ENCODE measurements around the gene MYB. TPM values are rescaled to one million over a fixed set of nuclear protein-coding genes. Genes with fewer than 3 reads are reported as not detected.
A peak's percentile ranks its signal among the peaks of the same experiment; 100 is the strongest.

MYB gene
- total RNA-seq, 2 experiments from 2014 or later = 36.6 to 37.2 TPM

DNA sequence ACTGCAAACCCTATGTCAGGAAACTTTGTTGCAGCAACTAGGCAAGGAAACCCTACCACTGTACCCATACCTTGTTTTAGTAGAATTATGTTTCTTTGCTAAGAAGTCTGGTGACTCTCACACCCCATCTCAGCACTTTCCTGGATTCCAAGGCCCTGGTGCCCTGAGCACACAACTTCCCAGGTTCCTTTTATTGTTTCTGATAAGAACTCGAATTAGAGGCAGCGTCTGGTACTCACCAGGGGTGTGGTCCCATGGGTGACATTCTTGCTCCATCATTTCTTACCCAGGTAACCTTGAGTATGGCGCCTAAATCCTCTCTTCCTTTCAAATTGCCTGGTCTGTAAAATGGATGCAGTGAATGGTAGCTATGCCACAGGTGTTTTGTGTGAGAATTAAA is 34.1 kb downstream of the MYB start:
- Mint-ChIP-seq H3K4me3 (no peak overlapping the region), H3K9me3 (no peaks in the 10 kb centered on the region), H3K27ac (no peak overlapping the region), H3K27me3 (no peaks in the 10 kb centered on the region), H3K4me1 (peaks cover 23% of the 10 kb centered on the region), H3K36me3 (peaks cover 64% of the 10 kb centered on the region)
- no peak for DNase-seq

DNA sequence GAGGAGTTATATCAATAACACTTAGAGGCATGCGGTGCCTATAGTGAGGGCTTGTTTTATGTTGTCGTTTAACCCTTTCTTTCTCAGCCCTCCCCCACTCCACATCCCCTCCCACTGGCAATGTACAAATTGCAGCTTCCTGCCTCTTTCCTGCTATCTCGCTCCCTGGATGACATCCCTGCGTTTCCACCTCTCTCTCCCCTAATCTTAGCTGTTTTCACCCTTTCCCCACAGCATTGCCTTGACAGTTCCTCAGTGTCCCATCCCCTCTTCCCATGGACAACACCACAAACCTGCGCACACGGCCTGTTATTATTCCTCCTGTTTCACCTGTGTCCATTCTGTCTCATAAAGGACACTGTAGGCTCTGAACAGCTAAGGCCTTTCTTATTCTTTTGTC is 34.5 kb downstream of the MYB start:
- DNase-seq = no peak
- Mint-ChIP-seq H3K4me1 (peaks cover 20% of the 10 kb centered on the region), H3K27me3 (no peaks in the 10 kb centered on the region), H3K36me3 (peaks cover 63% of the 10 kb centered on the region), H3K27ac (peak overlapping the region; percentile 18), H3K9me3 (no peaks in the 10 kb centered on the region), H3K4me3 (no peak overlapping the region)

DNA sequence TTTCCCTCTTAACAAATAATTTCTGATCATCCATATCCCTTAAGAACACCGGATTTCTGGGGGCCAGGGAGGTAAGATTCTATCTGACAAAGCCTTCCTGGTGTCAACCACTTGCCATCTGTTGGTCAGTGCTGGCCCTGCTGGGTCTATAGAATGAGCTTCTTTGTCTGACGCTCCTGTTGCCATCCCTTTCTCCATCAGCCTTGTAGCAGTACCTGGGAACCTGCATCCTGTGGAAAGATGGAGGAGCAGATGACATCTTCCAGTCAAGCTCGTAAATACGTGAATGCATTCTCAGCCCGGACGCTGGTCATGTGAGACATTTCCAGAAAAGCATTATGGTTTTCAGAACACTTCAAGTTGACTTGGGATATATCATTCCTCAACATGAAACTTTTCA is 36.6 kb downstream of the MYB start:
- no peaks in the 10 kb centered on the region for H3K9me3 Mint-ChIP-seq
- no peaks in the 10 kb centered on the region for H3K27me3 Mint-ChIP-seq
- no peak overlapping the region for H3K27ac Mint-ChIP-seq
- H3K4me1 Mint-ChIP-seq = peaks cover 6% of the 10 kb centered on the region
- DNase-seq = no peak
- H3K36me3 Mint-ChIP-seq = peaks cover 53% of the 10 kb centered on the region
- no peak overlapping the region for H3K4me3 Mint-ChIP-seq

DNA sequence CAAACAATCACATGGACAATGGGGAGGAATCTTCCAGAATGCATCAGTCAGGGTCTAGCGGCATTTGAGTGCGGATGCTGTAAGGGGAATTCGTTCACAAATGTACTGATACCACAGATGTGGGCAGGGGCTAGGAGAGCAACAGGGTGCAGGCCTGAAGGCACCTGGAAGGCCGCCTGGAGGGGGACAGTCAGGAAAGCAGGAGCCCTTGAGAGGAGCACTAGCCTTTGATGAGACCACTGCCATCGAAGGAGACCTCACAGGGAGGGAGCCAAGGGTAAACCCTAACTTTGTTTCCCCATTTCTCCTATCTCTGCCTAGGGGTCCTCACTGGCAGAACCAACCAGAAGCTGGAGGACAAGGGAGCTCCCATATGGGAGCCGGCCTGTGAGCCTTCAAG is 38.2 kb downstream of the MYB start:
- Mint-ChIP-seq H3K27me3 (no peaks in the 10 kb centered on the region), H3K4me3 (no peak overlapping the region), H3K36me3 (peaks cover 51% of the 10 kb centered on the region), H3K4me1 (peaks cover 9% of the 10 kb centered on the region), H3K27ac (no peak overlapping the region), H3K9me3 (no peaks in the 10 kb centered on the region)
- DNase-seq = no peak

GRCh38 chr6:135221042-135221441 is 39.9 kb downstream of the MYB start:
- no peak for DNase-seq
- Mint-ChIP-seq H3K4me1 (peaks cover 9% of the 10 kb centered on the region), H3K27ac (no peak overlapping the region), H3K27me3 (no peaks in the 10 kb centered on the region), H3K36me3 (peaks cover 44% of the 10 kb centered on the region), H3K9me3 (no peaks in the 10 kb centered on the region), H3K4me3 (no peak overlapping the region)

- Mint-ChIP-seq H3K4me1 (peaks cover 9% of the 10 kb centered on the region), H3K36me3 (peaks cover 42% of the 10 kb centered on the region), H3K27me3 (no peaks in the 10 kb centered on the region), H3K27ac (no peak overlapping the region), H3K9me3 (no peaks in the 10 kb centered on the region), H3K4me3 (no peak overlapping the region)
- DNase-seq = no peak
Measured at GRCh38 chr6:135221505-135221904, 40.4 kb downstream of the MYB start.

DNA sequence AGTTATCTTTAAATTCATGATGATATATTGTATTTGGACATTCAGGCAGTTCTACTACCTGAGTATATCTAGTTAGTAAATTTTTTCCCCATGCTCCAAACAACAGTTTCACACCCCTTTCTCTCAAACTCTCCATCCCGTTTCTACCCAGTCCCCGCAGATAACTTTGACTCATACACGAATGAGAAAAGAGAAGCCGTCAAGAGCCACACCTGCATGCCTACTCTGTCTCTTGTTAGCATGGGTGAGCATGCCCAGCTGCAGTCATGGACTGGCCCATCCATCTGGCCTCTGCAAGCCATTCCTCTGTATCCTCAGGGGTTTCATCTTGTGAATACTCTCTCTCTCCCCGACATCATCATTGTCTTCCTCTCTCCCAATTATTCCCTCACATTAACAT is 41.5 kb downstream of the MYB start:
- H3K27me3 Mint-ChIP-seq = no peaks in the 10 kb centered on the region
- H3K9me3 Mint-ChIP-seq = no peaks in the 10 kb centered on the region
- DNase-seq = no peak
- H3K27ac Mint-ChIP-seq = no peak overlapping the region
- H3K4me1 Mint-ChIP-seq = peaks cover 18% of the 10 kb centered on the region
- H3K36me3 Mint-ChIP-seq = peaks cover 32% of the 10 kb centered on the region
- no peak overlapping the region for H3K4me3 Mint-ChIP-seq

DNA sequence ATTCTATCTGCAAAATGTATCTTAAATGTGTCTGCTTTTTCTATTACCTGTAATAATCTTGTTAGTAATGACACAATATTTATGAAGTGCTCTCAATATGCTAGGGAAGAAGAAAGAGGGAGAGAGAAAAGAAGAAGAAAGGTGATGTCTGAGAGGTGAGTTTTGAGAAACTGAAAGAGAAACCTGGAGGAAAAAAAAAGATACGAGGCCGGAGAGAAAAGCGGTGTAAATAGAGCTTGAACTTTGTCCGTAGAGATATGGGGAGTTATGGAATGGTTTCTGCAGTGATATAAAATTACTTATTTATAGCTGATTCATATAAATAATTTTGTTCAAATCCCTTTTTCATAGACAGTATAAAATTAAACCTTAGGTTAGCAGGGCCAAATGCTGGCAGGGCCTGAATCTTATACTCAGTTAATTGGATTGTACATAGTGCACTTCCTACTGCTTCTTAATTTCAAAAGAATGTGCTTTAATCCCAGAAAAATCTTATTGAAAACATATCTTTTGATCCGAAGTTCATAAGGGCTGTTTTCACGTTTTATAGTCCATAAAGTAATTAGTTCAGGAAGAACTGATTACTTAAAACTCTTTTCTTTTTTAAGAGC is 43.0 kb downstream of the MYB start:
- H3K4me1 Mint-ChIP-seq = peaks cover 18% of the 10 kb centered on the region
- peak overlapping the region; percentile 49 for H3K27ac Mint-ChIP-seq
- H3K27me3 Mint-ChIP-seq = no peaks in the 10 kb centered on the region
- DNase-seq = no peak
- no peaks in the 10 kb centered on the region for H3K9me3 Mint-ChIP-seq
- peaks cover 25% of the 10 kb centered on the region for H3K36me3 Mint-ChIP-seq
- peak overlapping the region; percentile 66 for H3K4me3 Mint-ChIP-seq

DNA sequence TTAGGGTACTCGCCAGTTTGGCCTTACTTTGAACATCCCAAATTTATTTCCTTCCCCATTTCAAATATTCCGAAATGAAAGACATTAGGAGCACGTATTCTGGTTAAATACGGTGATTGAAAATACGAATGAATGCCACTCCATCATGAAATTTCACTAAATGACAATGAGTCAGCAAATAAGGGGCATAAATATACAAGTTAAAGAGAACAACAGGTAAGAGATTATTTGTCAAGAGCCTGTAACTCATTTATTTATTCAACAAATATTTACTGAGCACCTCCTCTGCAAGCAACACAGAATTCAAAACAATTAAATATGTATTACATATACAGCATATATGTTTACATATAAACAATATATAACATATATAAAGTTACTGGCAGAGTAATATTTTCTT is 44.8 kb downstream of the MYB start:
- Mint-ChIP-seq H3K9me3 (no peaks in the 10 kb centered on the region), H3K4me1 (peaks cover 18% of the 10 kb centered on the region), H3K27me3 (no peaks in the 10 kb centered on the region), H3K27ac (no peak overlapping the region), H3K4me3 (no peak overlapping the region), H3K36me3 (peaks cover 15% of the 10 kb centered on the region)
- DNase-seq = no peak

DNA sequence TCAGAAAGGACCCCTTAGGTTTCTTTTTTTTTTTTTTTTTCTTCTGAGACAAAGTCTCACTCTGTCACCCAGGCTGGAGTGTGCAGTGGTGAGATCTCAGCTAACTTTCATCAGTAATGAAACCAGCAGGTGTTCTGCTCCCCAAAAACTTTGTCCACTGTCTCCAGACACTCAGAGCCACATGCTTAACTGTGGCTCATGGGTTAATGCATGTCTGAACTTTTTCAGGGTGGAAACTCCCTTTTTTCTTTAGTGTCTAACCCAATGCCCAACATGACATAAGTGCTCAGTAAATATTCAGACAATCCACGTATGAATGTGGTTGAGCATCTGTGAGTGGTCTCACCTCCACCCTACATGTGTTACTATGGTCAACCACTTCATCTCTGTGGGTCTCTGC is 45.4 kb downstream of the MYB start:
- Mint-ChIP-seq H3K4me1 (peaks cover 21% of the 10 kb centered on the region), H3K36me3 (peaks cover 15% of the 10 kb centered on the region), H3K27ac (no peak overlapping the region), H3K4me3 (no peak overlapping the region), H3K9me3 (no peaks in the 10 kb centered on the region), H3K27me3 (no peaks in the 10 kb centered on the region)
- no peak for DNase-seq

DNA sequence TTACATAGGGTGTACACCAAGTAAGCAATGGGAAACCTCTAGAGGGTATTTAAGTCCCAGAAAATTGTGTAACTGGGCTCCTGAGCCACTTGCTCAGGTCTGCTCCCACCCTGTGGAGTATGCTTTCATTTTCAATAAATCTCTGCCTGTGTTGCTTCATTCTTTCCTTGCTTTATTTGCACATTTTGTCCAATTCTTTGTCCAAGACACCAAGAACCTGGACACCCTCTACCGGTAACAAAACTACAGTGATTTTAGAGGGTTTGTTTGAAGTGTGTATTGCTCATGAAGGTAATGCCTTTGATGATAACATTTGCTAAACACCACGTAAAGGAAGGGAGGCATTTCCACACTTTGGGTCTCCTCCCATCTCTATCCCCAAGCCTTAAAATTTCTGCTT is 46.2 kb downstream of the MYB start:
- Mint-ChIP-seq H3K27ac (no peak overlapping the region), H3K4me1 (peaks cover 23% of the 10 kb centered on the region), H3K9me3 (no peaks in the 10 kb centered on the region), H3K36me3 (peaks cover 13% of the 10 kb centered on the region), H3K4me3 (no peak overlapping the region), H3K27me3 (no peaks in the 10 kb centered on the region)
- no peak for DNase-seq

DNA sequence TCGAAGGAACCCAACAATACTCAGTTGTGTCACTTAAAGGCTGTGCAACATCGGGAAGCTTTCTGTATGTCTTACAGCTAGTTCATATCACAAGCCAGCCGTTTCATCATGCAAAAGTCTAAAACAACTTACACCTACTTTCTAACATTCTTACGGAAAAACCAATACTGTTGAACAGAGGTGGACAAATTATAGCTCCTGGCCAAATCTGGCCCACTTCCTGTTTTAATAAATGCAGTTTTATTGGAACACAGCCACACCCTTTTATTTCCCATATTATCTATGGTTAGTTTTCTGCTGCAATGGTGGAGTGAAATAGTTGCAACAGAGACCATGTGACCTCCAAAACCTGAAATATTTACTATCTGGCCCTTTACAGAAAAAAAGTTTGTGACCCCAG is 46.6 kb downstream of the MYB start:
- Mint-ChIP-seq H3K4me1 (peaks cover 23% of the 10 kb centered on the region), H3K27me3 (no peaks in the 10 kb centered on the region), H3K4me3 (no peak overlapping the region), H3K9me3 (no peaks in the 10 kb centered on the region), H3K27ac (no peak overlapping the region), H3K36me3 (peaks cover 10% of the 10 kb centered on the region)
- no peak for DNase-seq

GRCh38 chr6:135228486-135228885 is 47.4 kb downstream of the MYB start:
- H3K36me3 Mint-ChIP-seq = peaks cover 4% of the 10 kb centered on the region
- H3K27me3 Mint-ChIP-seq = no peaks in the 10 kb centered on the region
- H3K27ac Mint-ChIP-seq = no peak overlapping the region
- no peak for DNase-seq
- H3K4me1 Mint-ChIP-seq = peaks cover 20% of the 10 kb centered on the region
- H3K4me3 Mint-ChIP-seq = no peak overlapping the region
- H3K9me3 Mint-ChIP-seq = no peaks in the 10 kb centered on the region

DNA sequence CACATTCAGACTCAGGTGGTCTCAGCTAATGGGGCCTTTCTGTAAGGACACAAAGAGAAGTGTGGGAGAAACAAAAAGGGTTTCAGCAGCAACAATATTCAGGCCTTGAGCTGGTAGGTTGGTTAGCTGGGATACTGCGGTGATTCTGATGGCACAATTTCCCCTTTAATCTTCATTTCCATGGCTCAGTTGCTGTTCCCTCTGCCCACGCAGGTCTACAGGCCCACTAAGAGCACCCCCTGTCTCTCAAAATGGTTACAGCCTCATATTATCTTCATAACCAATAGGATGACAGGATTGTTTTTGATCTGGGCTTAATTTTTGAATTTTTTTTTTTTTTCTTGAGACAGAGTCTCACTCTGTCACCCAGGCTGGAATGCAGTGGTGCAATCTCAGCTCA is 48.9 kb downstream of the MYB start:
- no peaks in the 10 kb centered on the region for H3K27me3 Mint-ChIP-seq
- no peaks in the 10 kb centered on the region for H3K9me3 Mint-ChIP-seq
- H3K4me3 Mint-ChIP-seq = no peak overlapping the region
- H3K36me3 Mint-ChIP-seq = peaks cover 2% of the 10 kb centered on the region
- no peak for DNase-seq
- peaks cover 19% of the 10 kb centered on the region for H3K4me1 Mint-ChIP-seq
- H3K27ac Mint-ChIP-seq = no peak overlapping the region

DNA sequence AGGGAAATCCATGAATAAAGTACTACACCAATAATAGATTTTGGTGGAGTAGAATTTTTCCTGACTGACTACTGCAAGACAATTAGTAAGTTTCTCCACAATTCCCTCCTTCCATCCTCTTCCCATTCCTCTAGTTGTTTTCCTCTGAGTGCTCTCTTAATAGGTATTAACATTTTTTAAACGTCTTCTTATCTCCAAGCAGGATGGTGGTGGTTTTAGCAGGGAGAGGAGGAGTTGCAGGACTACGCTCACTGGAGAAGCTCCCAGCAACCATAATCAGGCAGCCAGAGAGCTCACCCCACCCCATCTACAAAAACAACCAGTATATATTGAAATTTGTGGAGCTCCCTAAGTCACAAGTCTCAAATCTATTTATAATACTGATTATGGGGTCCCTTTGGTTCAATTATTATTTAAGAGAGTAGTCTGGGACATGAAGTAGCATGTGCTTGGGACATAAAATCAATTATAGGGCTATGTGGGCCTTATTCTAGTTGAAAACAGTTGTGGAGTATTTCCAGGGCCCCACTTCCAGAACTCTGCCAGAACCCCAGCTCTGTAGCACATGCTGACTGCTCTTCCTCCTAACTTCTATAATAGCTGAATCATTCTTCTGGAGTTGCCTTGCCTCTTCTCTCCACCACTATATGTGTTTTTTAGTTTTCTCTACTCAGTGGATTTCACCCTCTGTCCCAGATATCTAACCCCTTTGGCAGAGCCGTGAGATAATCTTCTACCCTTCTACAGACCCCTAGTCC is 49.8 kb downstream of the MYB start:
- DNase-seq = no peak
- Mint-ChIP-seq H3K27ac (no peak overlapping the region), H3K4me1 (peaks cover 19% of the 10 kb centered on the region)

DNA sequence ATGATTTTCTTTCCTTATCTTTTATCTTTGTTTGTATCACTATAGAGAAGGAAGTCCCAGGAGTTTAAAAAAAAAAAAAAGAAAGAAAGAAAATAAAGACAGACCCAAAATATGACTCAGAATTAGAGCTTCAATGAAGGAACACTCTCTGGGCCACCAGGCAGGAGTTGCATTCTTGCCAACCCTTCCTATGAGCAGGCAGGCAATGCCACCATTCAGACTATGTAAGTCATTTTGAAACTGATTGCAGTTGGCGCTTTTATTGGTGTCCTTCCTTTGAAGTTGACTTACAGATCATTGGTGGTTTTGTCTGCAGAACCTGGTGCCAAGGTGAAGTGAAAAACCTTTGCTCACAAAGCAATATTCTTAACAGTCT is 50.3 kb downstream of the MYB start:
- H3K4me3 Mint-ChIP-seq = no peak overlapping the region

More for the DNA sequence above, 49.8 kb downstream of the MYB start:
- Mint-ChIP-seq H3K36me3 (peaks cover 2% of the 10 kb centered on the region), H3K4me3 (no peak overlapping the region), H3K27me3 (no peaks in the 10 kb centered on the region), H3K9me3 (no peaks in the 10 kb centered on the region)

More for the DNA sequence above, 50.3 kb downstream of the MYB start:
- peaks cover 20% of the 10 kb centered on the region for H3K4me1 Mint-ChIP-seq
- H3K27ac Mint-ChIP-seq = no peak overlapping the region
- DNase-seq = peak; percentile 17
- peaks cover 2% of the 10 kb centered on the region for H3K36me3 Mint-ChIP-seq
- H3K9me3 Mint-ChIP-seq = no peaks in the 10 kb centered on the region
- no peaks in the 10 kb centered on the region for H3K27me3 Mint-ChIP-seq
